ENCODE data around the gene SCML2. TPM values are rescaled to one million over a fixed set of nuclear protein-coding genes. Genes with fewer than 3 reads are reported as not detected.

The SCML2 gene
- total RNA-seq, 4 donors from 2014 or later, result 2.1 to 3.8 (median 3.0) TPM

DNA sequence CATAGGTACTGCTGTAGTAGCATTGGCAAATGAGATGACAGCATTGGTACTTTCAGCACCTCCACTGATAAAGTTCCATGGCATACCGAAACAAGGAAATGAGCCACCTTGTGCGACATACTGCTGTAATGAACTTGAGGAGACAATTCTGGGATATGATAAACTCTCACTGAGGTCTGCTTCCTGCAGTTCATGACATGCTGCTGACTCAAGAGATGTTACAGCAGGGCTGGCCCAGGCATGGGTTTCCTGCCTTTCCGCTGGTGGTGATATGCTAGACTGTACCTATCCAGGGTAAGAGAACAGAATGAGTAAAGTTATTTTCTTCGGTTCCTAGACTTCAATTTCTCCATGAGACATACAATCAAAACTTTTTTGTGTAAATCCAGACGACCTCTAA is 150.9 kb downstream of the SCML2 start:
- H3K4me3 ChIP-seq (replicated peaks in 1 of 3), result no peak overlapping the region
- no peaks in the 10 kb centered on the region for H3K36me3 ChIP-seq
- H3K27me3 ChIP-seq, result no peaks in the 10 kb centered on the region
- H3K4me1 ChIP-seq, result no peaks in the 10 kb centered on the region
- DNase-seq, result no peak
- no peak for TF ChIP-seq POLR2A (IDR thresholded peaks at IDR 0.05)
- TF ChIP-seq, protein P1, sequence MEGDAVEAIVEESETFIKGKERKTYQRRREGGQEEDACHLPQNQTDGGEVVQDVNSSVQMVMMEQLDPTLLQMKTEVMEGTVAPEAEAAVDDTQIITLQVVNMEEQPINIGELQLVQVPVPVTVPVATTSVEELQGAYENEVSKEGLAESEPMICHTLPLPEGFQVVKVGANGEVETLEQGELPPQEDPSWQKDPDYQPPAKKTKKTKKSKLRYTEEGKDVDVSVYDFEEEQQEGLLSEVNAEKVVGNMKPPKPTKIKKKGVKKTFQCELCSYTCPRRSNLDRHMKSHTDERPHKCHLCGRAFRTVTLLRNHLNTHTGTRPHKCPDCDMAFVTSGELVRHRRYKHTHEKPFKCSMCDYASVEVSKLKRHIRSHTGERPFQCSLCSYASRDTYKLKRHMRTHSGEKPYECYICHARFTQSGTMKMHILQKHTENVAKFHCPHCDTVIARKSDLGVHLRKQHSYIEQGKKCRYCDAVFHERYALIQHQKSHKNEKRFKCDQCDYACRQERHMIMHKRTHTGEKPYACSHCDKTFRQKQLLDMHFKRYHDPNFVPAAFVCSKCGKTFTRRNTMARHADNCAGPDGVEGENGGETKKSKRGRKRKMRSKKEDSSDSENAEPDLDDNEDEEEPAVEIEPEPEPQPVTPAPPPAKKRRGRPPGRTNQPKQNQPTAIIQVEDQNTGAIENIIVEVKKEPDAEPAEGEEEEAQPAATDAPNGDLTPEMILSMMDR (IDR thresholded peaks at IDR 0.05), result no peak
- H3K9me3 ChIP-seq, result no peaks in the 10 kb centered on the region
- H3K27ac ChIP-seq, result no peak overlapping the region
- intact Hi-C loops (cut with DNase I), result loop anchor here (10.0 kb wide), 1 partner anchor 409 kb away; no protein-coding TSS in a partner anchor
- WGBS, 2 donors, result 84 to 88% methylated on average over 4 to 5 of the region's 5 CpGs

DNA sequence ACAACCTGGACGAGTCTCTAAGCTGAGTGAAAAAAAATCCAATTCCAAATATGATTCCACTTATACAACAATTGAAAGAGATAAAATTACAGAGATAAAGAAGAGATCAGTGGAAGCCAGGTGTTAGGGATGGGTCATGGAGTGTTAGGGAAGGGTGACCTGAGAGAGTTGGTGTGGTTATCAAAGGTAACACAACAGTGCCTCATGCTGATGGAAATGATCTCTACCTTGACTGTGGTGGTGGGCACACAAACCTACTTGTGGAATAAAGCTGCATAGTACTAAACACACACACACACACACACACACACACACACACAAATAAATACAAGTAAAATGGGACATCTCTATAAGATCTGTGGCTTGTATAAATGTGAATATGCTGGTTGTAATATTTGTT is 159.8 kb downstream of the SCML2 start:
- 83 to 90% methylated on average over 1 of the region's 1 CpG for WGBS, 2 donors
- Histone ChIP-seq H3K36me3 (no peaks in the 10 kb centered on the region), H3K9me3 (no peaks in the 10 kb centered on the region), H3K4me1 (no peaks in the 10 kb centered on the region), H3K27ac (no peak overlapping the region), H3K4me3 (replicated peaks in 1 of 3) (no peak overlapping the region), H3K27me3 (no peaks in the 10 kb centered on the region)
- intact Hi-C loops (cut with DNase I), result no loop called here
- TF ChIP-seq, protein P1 (IDR thresholded peaks at IDR 0.05), result no peak
- no peak for TF ChIP-seq POLR2A (IDR thresholded peaks at IDR 0.05)
- no peak for DNase-seq

Small RNA genes lying within 50 kb of the gene (small RNA-seq; reads per million reads assigned to genes)
- gene RF00019 (not detected), gene TMSB10P2 (not detected)

Other genes starting within 250 kb of the SCML2 start
- under 1 TPM in 1 of 4 donors, not detected in 3; 0.13 TPM for gene BEND2, start 133.8 kb downstream of the SCML2 start, total RNA-seq
- 10 to 100 TPM in 2 of 4 donors, 1 to 10 TPM in 2; 8.4 to 14.8 (median 10.0) TPM for gene CDKL5, start 70.9 kb upstream of the SCML2 start, total RNA-seq